ENCODE measurements around the gene THRAP3. TPM values are rescaled to one million over a fixed set of nuclear protein-coding genes. Genes with fewer than 3 reads are reported as not detected.
"Not testable (repeated sequence)": the region's sequence is repeated elsewhere in the genome, so short reads cannot be mapped to it uniquely, and the experiment has no call there.

Gene THRAP3
- 100 to 1,000 TPM; 112 to 165 (median 154) TPM for polyA plus RNA-seq (ENCODE audit: insufficient read depth in 1 of 5, insufficient read length in 5 of 5, low replicate concordance in 1 of 5)
- long read RNA-seq, donor 1, partial matches to known transcripts, result 126 of 134 reads
- long read RNA-seq, donor 1, other reads (novel, unspliced or antisense), result 8 of 134 reads
- long read RNA-seq, donor 2, full-length matches to known transcripts, result 1 of 117 reads
- long read RNA-seq, donor 2, partial matches to known transcripts, result 98 of 117 reads
- long read RNA-seq, donor 2, other reads (novel, unspliced or antisense), result 18 of 117 reads
- long read RNA-seq, donor 3, full-length matches to known transcripts, result 1 of 298 reads
- long read RNA-seq, donor 3, partial matches to known transcripts, result 297 of 298 reads
- long read RNA-seq, donor 3, other reads (novel, unspliced or antisense), result 0 of 298 reads
- long read RNA-seq, donor 4, partial matches to known transcripts, result 60 of 66 reads
- long read RNA-seq, donor 4, other reads (novel, unspliced or antisense), result 6 of 66 reads
- long read RNA-seq, donor 5, partial matches to known transcripts, result 139 of 150 reads
- long read RNA-seq, donor 5, other reads (novel, unspliced or antisense), result 10 of 150 reads
- long read RNA-seq, donor 6, full-length matches to known transcripts, result 4 of 523 reads
- long read RNA-seq, donor 6, partial matches to known transcripts, result 511 of 523 reads
- long read RNA-seq, donor 6, other reads (novel, unspliced or antisense), result 8 of 523 reads
- long read RNA-seq, donor 7, full-length matches to known transcripts, result 5 of 94 reads
- long read RNA-seq, donor 7, partial matches to known transcripts, result 76 of 94 reads
- long read RNA-seq, donor 7, other reads (novel, unspliced or antisense), result 13 of 94 reads
- long read RNA-seq, donor 8, partial matches to known transcripts, result 138 of 138 reads
- long read RNA-seq, donor 8, other reads (novel, unspliced or antisense), result 0 of 138 reads

DNA sequence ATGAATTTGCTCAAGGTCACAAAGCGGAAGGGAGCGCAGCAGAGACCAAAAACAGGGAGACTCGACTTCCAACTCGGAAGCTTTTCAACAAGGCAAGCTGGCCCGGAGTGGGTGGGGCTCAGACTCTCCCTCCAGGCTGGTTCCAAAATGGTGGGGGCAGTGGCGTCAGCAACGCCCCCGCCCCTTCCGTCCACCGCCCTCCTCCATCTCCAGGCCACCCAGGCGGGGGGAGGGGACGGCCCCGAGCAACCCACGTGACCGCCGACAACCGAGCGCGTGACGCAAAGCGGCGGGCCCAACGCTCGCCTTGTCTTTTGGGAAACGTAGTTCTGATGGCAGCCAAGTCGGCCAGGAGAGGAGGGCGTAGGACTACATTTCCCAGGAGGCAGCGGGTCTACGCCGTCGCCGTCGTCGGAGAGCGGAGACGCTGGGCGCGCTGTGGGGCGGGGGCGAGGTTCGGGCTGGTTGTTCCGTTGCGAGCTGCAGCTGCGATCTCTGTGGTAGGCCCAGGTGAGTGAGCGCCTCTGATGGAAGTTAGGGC lies at the start of gene THRAP3:
Gene THRAP3, plus strand, starts transcription at position 448 of the 541 bp plus-strand sequence. CDS start 58,121 bp downstream, outside the sequence.
- DNase-seq, result peak; percentile 99 to 100

DNA sequence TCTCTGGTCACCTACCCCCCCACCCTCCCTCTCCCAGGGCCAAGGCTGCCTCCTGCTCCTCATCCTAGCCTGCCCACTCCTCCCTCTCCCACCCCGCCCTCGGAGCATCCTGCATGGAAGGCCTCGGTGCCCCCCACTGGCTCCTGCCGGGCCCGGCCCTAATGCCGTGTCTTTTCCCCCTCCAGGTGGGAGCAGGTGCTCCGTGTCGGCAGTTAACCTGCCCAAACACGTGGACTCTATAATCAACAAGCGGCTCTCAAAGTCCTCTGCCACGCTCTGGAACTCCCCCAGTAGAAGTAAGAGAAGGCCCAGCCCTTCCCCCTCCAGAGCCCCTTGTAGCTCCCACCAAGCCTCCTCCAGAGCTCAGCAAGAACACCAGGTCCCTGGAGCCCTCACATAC lies 49.5 kb upstream of the THRAP3 start:
- no peak for DNase-seq

DNA sequence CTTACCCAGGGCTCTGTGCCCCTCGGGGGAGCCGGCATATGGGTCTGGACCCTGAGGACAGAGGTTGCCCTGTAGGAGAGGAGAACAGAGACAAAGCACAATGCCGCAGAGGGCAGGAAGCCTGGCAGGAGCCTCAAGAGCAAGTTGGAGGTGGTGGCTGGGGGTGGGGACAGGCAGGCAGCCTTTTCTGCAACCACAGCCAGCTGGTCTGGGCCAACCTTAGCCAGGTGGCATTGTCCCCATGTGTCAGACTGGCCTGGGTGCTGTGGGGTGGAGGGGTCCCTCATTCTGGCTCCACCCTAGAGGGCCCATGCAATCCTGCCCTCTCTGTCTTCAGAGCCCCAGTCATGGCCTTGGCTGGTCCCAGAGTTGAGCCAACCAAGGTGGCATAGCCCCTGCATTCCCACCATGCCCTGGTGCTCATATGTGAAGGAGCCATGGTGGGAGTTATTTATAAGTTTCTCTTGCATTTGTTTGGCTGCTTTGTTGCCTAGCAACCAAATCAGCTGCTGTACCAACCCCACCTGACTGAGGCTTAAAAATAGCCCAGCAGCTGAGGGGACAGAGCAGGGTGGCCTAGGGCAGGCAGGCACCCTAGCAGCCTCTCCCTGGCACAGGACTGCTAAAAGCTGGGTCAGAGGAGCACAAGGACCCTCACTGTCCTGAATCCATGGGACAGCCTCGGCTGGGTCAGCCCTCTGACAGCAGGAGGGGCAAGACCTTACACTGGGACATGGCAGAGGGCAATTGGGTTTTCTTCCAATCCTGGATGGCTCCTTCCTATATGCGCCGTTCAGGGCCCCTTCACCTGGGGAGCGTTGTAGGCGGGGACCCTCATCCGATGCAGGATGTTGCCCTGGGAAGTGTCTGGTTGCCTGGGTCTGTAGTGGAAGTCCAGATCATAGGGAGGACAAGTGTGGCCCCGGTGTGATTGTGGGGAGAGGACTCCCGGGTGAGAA lies 48.8 kb upstream of the THRAP3 start:
- no peak for DNase-seq

- no peak for DNase-seq
Observed at GRCh38 chr1:36176106-36176949, 47.9 kb upstream of the THRAP3 start.

DNA sequence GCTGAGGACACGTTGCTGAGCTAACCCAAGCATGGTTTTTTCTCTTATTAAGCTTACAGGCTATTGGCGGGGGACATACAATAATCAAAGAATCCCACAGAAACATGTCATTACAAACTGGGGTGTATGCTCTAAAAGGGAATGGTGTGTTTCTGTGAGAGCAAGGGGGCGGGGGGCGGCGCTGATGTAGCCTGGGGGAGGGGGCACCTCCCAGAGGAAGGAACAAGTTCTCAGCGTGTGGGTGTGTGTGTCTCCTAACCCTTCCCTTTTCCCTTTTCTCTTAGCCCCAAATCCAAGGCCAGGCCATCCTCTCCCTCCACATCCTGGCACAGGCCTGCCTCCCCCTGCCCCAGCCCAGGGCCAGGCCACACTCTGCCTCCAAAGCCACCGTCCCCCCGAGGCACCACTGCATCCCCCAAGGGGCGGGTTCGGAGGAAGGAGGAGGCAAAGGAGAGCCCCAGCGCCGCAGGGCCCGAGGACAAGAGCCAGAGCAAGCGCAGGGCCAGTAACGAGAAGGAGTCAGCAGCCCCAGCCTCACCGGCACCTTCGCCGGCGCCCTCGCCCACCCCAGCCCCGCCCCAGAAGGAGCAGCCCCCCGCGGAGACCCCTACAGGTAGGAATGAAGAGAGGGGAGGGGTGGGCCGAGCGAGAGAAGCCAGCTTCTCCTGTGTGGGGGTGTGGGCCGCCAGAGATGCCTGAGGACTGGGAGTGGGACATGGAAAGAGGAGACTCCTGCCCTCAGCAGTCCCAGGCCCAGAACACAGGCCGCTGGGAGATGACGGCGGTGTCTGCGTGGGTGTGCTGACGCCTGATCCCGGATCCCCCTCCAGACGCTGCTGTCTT lies 46.4 kb upstream of the THRAP3 start:
- DNase-seq, result no peak

DNA sequence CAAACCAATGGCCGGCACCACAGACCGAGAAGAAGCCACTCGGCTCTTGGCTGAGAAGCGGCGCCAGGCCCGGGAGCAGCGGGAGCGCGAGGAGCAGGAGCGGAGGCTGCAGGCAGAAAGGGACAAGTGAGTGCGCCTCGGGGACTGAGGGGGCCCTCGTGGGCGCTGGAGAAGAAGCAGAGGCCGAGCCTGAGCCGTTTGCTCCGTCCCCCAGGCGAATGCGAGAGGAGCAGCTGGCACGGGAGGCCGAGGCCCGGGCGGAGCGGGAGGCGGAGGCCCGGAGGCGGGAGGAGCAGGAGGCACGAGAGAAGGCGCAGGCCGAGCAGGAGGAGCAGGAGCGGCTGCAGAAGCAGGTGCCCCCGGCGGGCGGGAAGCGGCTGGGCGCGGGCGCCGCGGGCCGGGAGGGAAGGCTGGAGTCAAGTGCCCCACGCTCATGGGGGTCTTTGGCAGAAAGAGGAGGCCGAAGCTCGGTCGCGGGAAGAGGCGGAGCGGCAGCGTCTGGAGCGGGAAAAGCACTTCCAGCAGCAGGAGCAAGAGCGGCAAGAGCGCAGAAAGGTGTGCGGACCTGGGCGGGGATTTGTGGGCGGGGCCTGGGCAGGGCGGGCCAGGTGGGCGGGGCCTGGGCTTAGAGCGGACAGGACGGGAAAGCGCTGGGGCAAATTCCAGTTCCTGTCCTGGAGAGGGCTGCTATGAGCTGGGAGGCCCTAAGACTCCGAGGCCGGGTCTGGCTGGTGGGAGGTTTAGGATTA lies 45.6 kb upstream of the THRAP3 start:
- DNase-seq, result no peak

GRCh38 chr1:36179220-36179600 lies 45.0 kb upstream of the THRAP3 start:
- DNase-seq, result no peak

GRCh38 chr1:36182734-36183133 lies 41.5 kb upstream of the THRAP3 start:
- DNase-seq, result no peak

DNA sequence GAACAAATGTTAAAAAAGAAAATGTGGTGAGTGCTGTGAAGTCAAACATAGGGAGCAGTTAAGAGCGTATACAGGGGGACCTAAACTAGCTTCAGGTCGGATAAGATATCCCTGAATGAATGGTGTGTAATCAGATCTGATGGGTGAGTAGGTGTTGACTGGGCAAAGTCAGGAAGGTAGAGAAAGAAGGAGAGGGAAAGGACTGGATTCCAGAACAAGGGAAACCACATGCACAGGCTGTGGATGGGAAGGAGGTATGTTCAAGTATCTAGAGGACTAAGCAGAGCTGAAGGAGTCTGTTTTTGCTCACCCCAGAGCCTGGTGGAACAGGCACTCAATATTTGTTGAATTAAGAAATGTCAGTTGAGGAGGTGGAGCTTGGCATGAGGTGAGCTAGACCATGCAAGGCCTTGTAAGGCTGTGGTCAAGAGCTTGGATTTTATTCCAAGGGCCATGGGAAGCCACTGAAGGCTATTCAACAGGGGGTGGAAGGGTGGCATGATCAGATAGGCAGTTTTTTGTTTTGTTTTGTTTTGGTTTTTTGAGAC lies 40.9 kb upstream of the THRAP3 start:
- DNase-seq, result no peak

GRCh38 chr1:36187800-36188593 lies 36.2 kb upstream of the THRAP3 start:
- peak; percentile 73 to 79 for DNase-seq

GRCh38 chr1:36196805-36197204 lies 27.4 kb upstream of the THRAP3 start:
- not testable (repeated sequence) for DNase-seq

- no peak for DNase-seq
Observed at GRCh38 chr1:36198641-36199040, 25.6 kb upstream of the THRAP3 start.

DNA sequence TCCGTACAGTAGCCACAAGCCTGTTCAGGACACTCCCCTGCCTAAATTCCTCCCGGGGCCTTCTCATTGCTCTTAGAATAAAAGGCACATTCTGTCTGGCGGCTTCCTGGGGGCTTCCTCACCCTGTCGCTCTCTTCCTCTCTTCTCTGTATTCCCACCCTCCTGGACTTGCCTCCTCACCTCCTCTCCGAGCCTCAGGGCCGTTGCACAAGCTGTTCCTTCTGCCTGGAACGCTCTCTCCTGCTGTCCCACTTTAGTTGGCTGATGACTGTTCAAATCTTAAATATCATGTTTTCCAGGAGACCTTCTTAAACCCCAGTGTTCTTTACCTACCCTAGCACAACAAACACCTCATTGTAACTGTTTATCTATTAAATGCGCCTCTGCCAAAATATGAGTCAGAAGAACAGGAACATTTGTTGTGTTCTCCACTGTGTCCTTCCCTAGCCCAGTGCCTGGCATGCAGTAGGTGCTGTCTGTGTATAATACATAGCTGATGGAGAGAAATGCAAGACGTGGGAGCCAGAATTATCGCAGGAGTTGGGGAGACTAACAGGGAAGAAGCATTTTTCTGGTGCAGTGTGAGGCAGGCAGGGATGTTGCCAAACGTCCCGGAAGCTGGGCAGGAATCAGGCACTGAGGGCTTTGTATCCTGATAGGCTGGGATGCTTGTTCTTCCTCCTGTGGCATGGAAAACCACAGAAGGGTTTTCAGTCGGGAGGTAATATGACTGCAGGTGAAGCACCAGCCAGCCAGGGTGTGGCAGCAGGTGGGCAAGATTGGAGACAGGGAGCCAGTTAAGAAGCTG lies 24.1 kb upstream of the THRAP3 start:
- DNase-seq, result no peak

GRCh38 chr1:36203027-36203553 lies 21.2 kb upstream of the THRAP3 start:
- no peak for DNase-seq

DNA sequence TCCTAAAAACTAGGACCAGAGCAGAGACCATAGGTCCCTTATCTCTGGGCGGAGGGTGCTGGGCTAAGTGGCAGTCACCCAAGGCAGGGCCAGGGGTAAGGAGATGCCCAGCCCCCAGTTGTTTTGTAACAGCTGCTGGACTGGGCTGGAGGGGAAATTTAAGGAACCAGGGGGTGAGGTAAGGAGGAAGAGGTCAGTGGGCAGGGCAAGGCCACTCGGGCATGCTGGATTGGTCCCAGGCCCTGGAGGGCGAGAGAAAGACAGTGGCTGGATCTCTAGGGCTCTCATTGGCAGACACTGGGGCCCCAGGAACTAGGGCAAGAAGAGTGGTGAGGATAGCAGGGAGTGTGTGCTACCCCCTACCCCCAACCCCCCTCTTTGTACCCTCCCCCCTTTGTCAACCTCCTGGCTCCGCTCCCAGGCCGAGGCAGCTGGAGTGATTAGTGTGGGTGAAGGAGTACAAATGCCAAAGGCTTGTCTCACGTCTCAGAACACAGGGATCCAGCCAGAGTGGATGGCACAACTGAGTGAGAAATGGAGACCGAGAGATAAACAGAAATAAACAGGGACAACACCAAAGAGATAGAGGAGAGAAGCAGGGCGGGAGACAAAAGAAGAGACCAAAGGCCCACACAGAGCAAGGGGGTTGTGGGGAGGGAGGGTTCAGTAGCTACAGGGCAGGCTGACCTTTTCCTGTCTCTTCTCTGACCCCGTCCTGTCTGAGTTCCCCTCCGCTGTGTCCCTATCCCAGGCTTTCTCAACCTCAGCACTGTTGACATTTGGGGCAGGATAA lies 20.5 kb upstream of the THRAP3 start:
- DNase-seq, result peak; percentile 31 to 52

All from right lung (tissue), 10 donors.